Measurements from ENCODE around the gene BICDL2. TPM values are rescaled to one million over a fixed set of nuclear protein-coding genes. Genes with fewer than 3 reads are reported as not detected.
A peak's percentile ranks its signal among the peaks of the same experiment; 100 is the strongest.

BICDL2 gene
- total RNA-seq, 4 donors from 2014 or later: 58.4 to 77.6 (median 69.3) TPM

GRCh38 chr16:2980227-2981176 is 56.2 kb downstream of the BICDL2 start, which contains the start of gene PKMYT1:
Gene PKMYT1 (minus strand): TSS chr16:2980446. CDS start chr16:2979657, 789 bp downstream.
- 39% methylated on average over 13 of the region's 91 CpGs for WGBS
- no peaks in the 10 kb centered on the region for H3K36me3 ChIP-seq
- H3K9me3 ChIP-seq: no peaks in the 10 kb centered on the region
- H3K4me3 ChIP-seq: peak within 1 kb of the TSS; percentile 80
- DNase-seq (ENCODE audit: low spot score in 2 of 2): peak; percentile 90 to 93
- peaks cover 7% of the 10 kb centered on the region for H3K27me3 ChIP-seq
- peaks cover 31% of the 10 kb centered on the region for H3K4me1 ChIP-seq
- H3K27ac ChIP-seq: peak within 1 kb of the TSS; percentile 80
- TF ChIP-seq POLR2AphosphoS5 (IDR thresholded peaks at IDR 0.05): peak in 2 of 3 donors; percentile 36 to 58
- no peak for TF ChIP-seq CTCF (IDR thresholded peaks at IDR 0.05)
- TF ChIP-seq POLR2A (IDR thresholded peaks at IDR 0.05): peak in 1 of 2 donors; percentile 71
- no peak for TF ChIP-seq EP300 (IDR thresholded peaks at IDR 0.05)

GRCh38 chr16:2979669-2980226 is 57.0 kb downstream of the BICDL2 start:
- no peak overlapping the region for H3K27ac ChIP-seq
- peaks cover 7% of the 10 kb centered on the region for H3K27me3 ChIP-seq
- TF ChIP-seq EP300 (IDR thresholded peaks at IDR 0.05) (no peak), CTCF (IDR thresholded peaks at IDR 0.05) (no peak), POLR2A (IDR thresholded peaks at IDR 0.05) (no peak), POLR2AphosphoS5 (IDR thresholded peaks at IDR 0.05) (no peak)
- 1% methylated on average over 16 of the region's 43 CpGs for WGBS
- no peak for DNase-seq (ENCODE audit: low spot score in 2 of 2)
- H3K4me1 ChIP-seq: peaks cover 28% of the 10 kb centered on the region
- no peaks in the 10 kb centered on the region for H3K9me3 ChIP-seq
- H3K4me3 ChIP-seq: peak overlapping the region; percentile 80
- no peaks in the 10 kb centered on the region for H3K36me3 ChIP-seq

Other genes starting within 250 kb of the BICDL2 start
- not detected for gene PRSS33, start 249.4 kb downstream of the BICDL2 start, total RNA-seq
- not detected for gene PRSS41, start 238.5 kb downstream of the BICDL2 start, total RNA-seq
- 1 to 10 TPM in 2 of 4 donors, under 1 TPM in 1, not detected in 1; 0.87 to 7.6 (median 1.3) TPM for gene PRSS21, start 219.7 kb downstream of the BICDL2 start, total RNA-seq
- gene ZG16B, start 206.6 kb downstream of the BICDL2 start, total RNA-seq: 10 to 100 TPM; 17.7 to 80.5 (median 23.4) TPM
- 1 to 10 TPM; 1.7 to 8.7 (median 6.7) TPM for gene PRSS22, start 178.8 kb downstream of the BICDL2 start, total RNA-seq
- 10 to 100 TPM; 31.5 to 42.1 (median 34.7) TPM for gene FLYWCH2, start 153.7 kb downstream of the BICDL2 start, total RNA-seq
- gene FLYWCH1, start 125.0 kb downstream of the BICDL2 start, total RNA-seq: 10 to 100 TPM; 32.7 to 81.8 (median 52.1) TPM
- gene KREMEN2, start 72.7 kb downstream of the BICDL2 start, total RNA-seq: 1 to 10 TPM; 1.0 to 4.2 (median 3.9) TPM
- 10 to 100 TPM in 3 of 4 donors, 1 to 10 TPM in 1; 4.7 to 19.2 (median 14.1) TPM for gene PAQR4, start 67.6 kb downstream of the BICDL2 start, total RNA-seq
- gene PKMYT1, start 56.5 kb downstream of the BICDL2 start, total RNA-seq: 1 to 10 TPM; 1.9 to 6.4 (median 4.7) TPM
- not detected for gene CLDN9, start 24.0 kb downstream of the BICDL2 start, total RNA-seq
- not detected for gene CLDN6, start 18.8 kb downstream of the BICDL2 start, total RNA-seq
- gene TNFRSF12A, start 16.6 kb downstream of the BICDL2 start, total RNA-seq: 10 to 100 TPM in 3 of 4 donors, 1 to 10 TPM in 1; 2.3 to 59.6 (median 30.5) TPM
- 10 to 100 TPM; 32.6 to 65.4 (median 51.5) TPM for gene HCFC1R1, start 13.0 kb downstream of the BICDL2 start, total RNA-seq
- 10 to 100 TPM; 15.8 to 27.0 (median 24.9) TPM for gene THOC6, start 12.9 kb downstream of the BICDL2 start, total RNA-seq
- under 1 TPM in 3 of 4 donors, not detected in 1; 0.51 to 0.87 (median 0.83) TPM for gene MMP25, start 9.6 kb upstream of the BICDL2 start, total RNA-seq
- 10 to 100 TPM in 1 of 4 donors, 1 to 10 TPM in 3; 2.6 to 11.9 (median 6.1) TPM for gene IL32, start 28.7 kb upstream of the BICDL2 start, total RNA-seq
- not detected for gene ZSCAN10, start 62.4 kb upstream of the BICDL2 start, total RNA-seq
- 10 to 100 TPM; 18.3 to 22.5 (median 20.9) TPM for gene ZNF205, start 75.6 kb upstream of the BICDL2 start, total RNA-seq
- gene ZNF213, start 98.1 kb upstream of the BICDL2 start, total RNA-seq: 10 to 100 TPM; 14.0 to 18.0 (median 16.4) TPM
- not detected for gene OR1F1, start 151.3 kb upstream of the BICDL2 start, total RNA-seq
- 1 to 10 TPM; 2.6 to 7.7 (median 4.8) TPM for gene ZNF200, start 198.2 kb upstream of the BICDL2 start, total RNA-seq
- under 1 TPM in 3 of 4 donors, not detected in 1; 0.16 to 0.40 (median 0.17) TPM for gene MEFV, start 219.7 kb upstream of the BICDL2 start, total RNA-seq
- gene ZNF263, start 246.5 kb upstream of the BICDL2 start, total RNA-seq: 10 to 100 TPM; 40.6 to 56.3 (median 45.1) TPM

All from suprapubic skin (tissue), 4 donors.